SK-N-MC (cell line): ENCODE data around the gene SLC23A1.

Experiments used
- EZH2 ChIP-seq: fragments of 200-600 bp; sonication (generic); IDR thresholded peaks from one replicate; pipeline ENCODE4 v1.6.1; 2017; ENCODE audit warnings: antibody characterized with exemption
- FOXP2 ChIP-seq: optimal IDR thresholded peaks from 2 replicates; pipeline ENCODE3; 2011; ENCODE audit warnings: mild to moderate bottlenecking, moderate library complexity; ENCODE audit not compliant: insufficient read depth; ENCODE audit errors: extremely low read length, control extremely low read depth
- POLR2AphosphoS5 ChIP-seq: IDR thresholded peaks from 2 replicates; pipeline ENCODE4 v1.6.1; 2012; ENCODE audit warnings: mild to moderate bottlenecking, low read depth, low read length, borderline replicate concordance

DNA sequence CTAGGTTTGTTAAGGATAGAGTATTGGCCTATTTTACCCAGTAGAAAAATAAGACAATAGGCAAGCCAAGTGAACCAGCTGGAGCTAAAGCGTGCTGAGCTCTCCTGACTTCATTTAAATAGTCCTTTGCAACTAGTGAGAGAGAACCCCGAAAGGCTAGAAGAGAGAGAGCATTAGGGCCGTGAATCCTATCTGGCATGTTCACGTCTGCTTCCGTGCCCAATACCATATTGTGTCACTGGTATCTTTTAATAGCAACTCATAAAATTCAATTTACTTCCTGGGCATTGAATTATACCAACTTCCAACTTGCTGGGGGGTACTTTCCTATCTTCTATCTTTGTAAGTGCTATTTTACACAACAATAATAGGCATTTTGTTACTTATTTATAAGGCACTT is 42.4 kb upstream of the SLC23A1 start:
- TF ChIP-seq POLR2AphosphoS5 = no peak
- no peak for TF ChIP-seq EZH2
- no peak for TF ChIP-seq FOXP2
